ENCODE measurements around the gene RUSC2.

GRCh38 chr9:35522187-35522586, 32.3 kb downstream of the RUSC2 start:
- TF ChIP-seq CTCF (IDR thresholded peaks at IDR 0.05), result no peak
- no peak for TF ChIP-seq EZH2 (IDR thresholded peaks at IDR 0.05; ENCODE audit: borderline replicate concordance, insufficient read depth, low read depth, low read length, poor library complexity, severe bottlenecking)

Measured in B cell (primary cell).